Measurements from ENCODE around the gene LCORL. TPM values are rescaled to one million over a fixed set of nuclear protein-coding genes. Genes with fewer than 3 reads are reported as not detected.
"Not testable (repeated sequence)": the region's sequence is repeated elsewhere in the genome, so short reads cannot be mapped to it uniquely, and the experiment has no call there.

Gene LCORL
- total RNA-seq, 2 experiments from 2014 or later: 6.7 to 8.0 TPM

GRCh38 chr4:17876943-17877342 lies 144.6 kb downstream of the LCORL start:
- ChIA-PET CTCF (no interaction called here), POLR2A (no interaction called here)
- intact Hi-C loops (cut with DNase I, micrococcal nuclease): no loop called here
- no peaks in the 10 kb centered on the region for H3K27me3 Mint-ChIP-seq
- no peak overlapping the region for H3K27ac Mint-ChIP-seq
- H3K4me3 Mint-ChIP-seq: no peak overlapping the region
- H3K9me3 Mint-ChIP-seq (ENCODE audit: low read depth): peaks cover 12% of the 10 kb centered on the region
- no peaks in the 10 kb centered on the region for H3K4me1 Mint-ChIP-seq
- DNase-seq: no peak
- peaks cover 6% of the 10 kb centered on the region for H3K36me3 Mint-ChIP-seq (ENCODE audit: low read depth)
- ATAC-seq: no peak

GRCh38 chr4:17875402-17876070 lies 146.0 kb downstream of the LCORL start:
- ChIA-PET CTCF (no interaction called here), POLR2A (no interaction called here)
- no peaks in the 10 kb centered on the region for H3K27me3 Mint-ChIP-seq
- ATAC-seq (no peak), DNase-seq (no peak)
- peaks cover 12% of the 10 kb centered on the region for H3K9me3 Mint-ChIP-seq (ENCODE audit: low read depth)
- H3K36me3 Mint-ChIP-seq (ENCODE audit: low read depth): peaks cover 6% of the 10 kb centered on the region
- no peak overlapping the region for H3K4me3 Mint-ChIP-seq
- no peaks in the 10 kb centered on the region for H3K4me1 Mint-ChIP-seq
- no peak overlapping the region for H3K27ac Mint-ChIP-seq
- intact Hi-C loops (cut with DNase I, micrococcal nuclease): no loop called here

GRCh38 chr4:17869327-17869726 lies 152.2 kb downstream of the LCORL start:
- Mint-ChIP-seq H3K27me3 (no peaks in the 10 kb centered on the region), H3K27ac (no peak overlapping the region), H3K9me3 (ENCODE audit: low read depth) (no peaks in the 10 kb centered on the region), H3K4me1 (no peaks in the 10 kb centered on the region), H3K4me3 (no peak overlapping the region), H3K36me3 (ENCODE audit: low read depth) (no peaks in the 10 kb centered on the region)
- ChIA-PET POLR2A (no interaction called here), CTCF (no interaction called here)
- ATAC-seq: no peak
- no peak for DNase-seq
- intact Hi-C loops (cut with DNase I, micrococcal nuclease): no loop called here

GRCh38 chr4:17867276-17867675 lies 154.3 kb downstream of the LCORL start:
- H3K27me3 Mint-ChIP-seq: no peaks in the 10 kb centered on the region
- no peak overlapping the region for H3K4me3 Mint-ChIP-seq
- ATAC-seq (no peak), DNase-seq (no peak)
- peaks cover 14% of the 10 kb centered on the region for H3K36me3 Mint-ChIP-seq (ENCODE audit: low read depth)
- H3K27ac Mint-ChIP-seq: no peak overlapping the region
- ChIA-PET POLR2A (no interaction called here), CTCF (no interaction called here)
- peaks cover 12% of the 10 kb centered on the region for H3K9me3 Mint-ChIP-seq (ENCODE audit: low read depth)
- intact Hi-C loops (cut with DNase I, micrococcal nuclease): no loop called here
- H3K4me1 Mint-ChIP-seq: no peaks in the 10 kb centered on the region

GRCh38 chr4:17866810-17867209 lies 154.7 kb downstream of the LCORL start:
- no peak for DNase-seq
- intact Hi-C loops (cut with DNase I, micrococcal nuclease): no loop called here
- Mint-ChIP-seq H3K36me3 (ENCODE audit: low read depth) (peaks cover 17% of the 10 kb centered on the region), H3K27me3 (no peaks in the 10 kb centered on the region), H3K9me3 (ENCODE audit: low read depth) (peaks cover 16% of the 10 kb centered on the region), H3K4me1 (no peaks in the 10 kb centered on the region), H3K4me3 (no peak overlapping the region), H3K27ac (no peak overlapping the region)
- POLR2A ChIA-PET: interaction anchor here (0.6 kb wide), 1 partner anchor 569 kb away, joined by 5 read pairs; no protein-coding TSS in a partner anchor
- no peak for ATAC-seq
- CTCF ChIA-PET: interaction anchor here (0.8 kb wide), 1 partner anchor 504 kb away, joined by 3 read pairs; no protein-coding TSS in a partner anchor

- Mint-ChIP-seq H3K9me3 (ENCODE audit: low read depth) (peaks cover 20% of the 10 kb centered on the region), H3K27me3 (no peaks in the 10 kb centered on the region), H3K27ac (no peak overlapping the region), H3K36me3 (ENCODE audit: low read depth) (peaks cover 21% of the 10 kb centered on the region), H3K4me1 (no peaks in the 10 kb centered on the region), H3K4me3 (no peak overlapping the region)
- DNase-seq: no peak
- intact Hi-C loops (cut with DNase I, micrococcal nuclease): no loop called here
- no peak for ATAC-seq
- CTCF ChIA-PET: no interaction called here
- POLR2A ChIA-PET: interaction anchor here (0.6 kb wide), 1 partner anchor 570 kb away, joined by 5 read pairs; no protein-coding TSS in a partner anchor
Measured at GRCh38 chr4:17865866-17866363, 155.6 kb downstream of the LCORL start.

- DNase-seq; H3K4me1 Mint-ChIP-seq; POLR2A ChIA-PET; CTCF ChIA-PET; ATAC-seq; intact Hi-C loops (cut with DNase I, micrococcal nuclease); H3K27me3 Mint-ChIP-seq; H3K27ac Mint-ChIP-seq; H3K4me3 Mint-ChIP-seq: not testable (repeated sequence)
- H3K36me3 Mint-ChIP-seq (ENCODE audit: low read depth): peaks cover 22% of the 10 kb centered on the region
- H3K9me3 Mint-ChIP-seq (ENCODE audit: low read depth): peaks cover 23% of the 10 kb centered on the region
Measured at GRCh38 chr4:17861906-17862305, 159.6 kb downstream of the LCORL start.

- peaks cover 26% of the 10 kb centered on the region for H3K36me3 Mint-ChIP-seq (ENCODE audit: low read depth)
- DNase-seq (no peak), ATAC-seq (no peak)
- POLR2A ChIA-PET: no interaction called here
- no peak overlapping the region for H3K27ac Mint-ChIP-seq
- CTCF ChIA-PET: no interaction called here
- no peak overlapping the region for H3K4me3 Mint-ChIP-seq
- no peaks in the 10 kb centered on the region for H3K27me3 Mint-ChIP-seq
- no peaks in the 10 kb centered on the region for H3K4me1 Mint-ChIP-seq
- intact Hi-C loops (cut with DNase I, micrococcal nuclease): no loop called here
- H3K9me3 Mint-ChIP-seq (ENCODE audit: low read depth): peaks cover 23% of the 10 kb centered on the region
Measured at GRCh38 chr4:17859793-17860406, 161.7 kb downstream of the LCORL start.

GRCh38 chr4:17854036-17854435 lies 167.5 kb downstream of the LCORL start:
- POLR2A ChIA-PET: no interaction called here

GRCh38 chr4:17851959-17852358 lies 169.6 kb downstream of the LCORL start:
- peaks cover 7% of the 10 kb centered on the region for H3K36me3 Mint-ChIP-seq (ENCODE audit: low read depth)
- CTCF ChIA-PET: interaction anchor here (0.6 to 1.0 kb wide), 3 partner anchors 20 to 250 kb away, joined by 3 to 4 read pairs (median 3); no protein-coding TSS in a partner anchor
- no peak overlapping the region for H3K4me3 Mint-ChIP-seq
- POLR2A ChIA-PET: no interaction called here
- no peaks in the 10 kb centered on the region for H3K27me3 Mint-ChIP-seq
- ATAC-seq (no peak), DNase-seq (no peak)
- intact Hi-C loops (cut with DNase I, micrococcal nuclease): no loop called here
- H3K4me1 Mint-ChIP-seq: no peaks in the 10 kb centered on the region
- H3K9me3 Mint-ChIP-seq (ENCODE audit: low read depth): no peaks in the 10 kb centered on the region
- H3K27ac Mint-ChIP-seq: no peak overlapping the region

More at GRCh38 chr4:17854036-17854435, 167.5 kb downstream of the LCORL start:
- no peak overlapping the region for H3K4me3 Mint-ChIP-seq
- DNase-seq (no peak), ATAC-seq (no peak)
- H3K36me3 Mint-ChIP-seq (ENCODE audit: low read depth): peaks cover 5% of the 10 kb centered on the region
- no peaks in the 10 kb centered on the region for H3K27me3 Mint-ChIP-seq
- intact Hi-C loops (cut with DNase I, micrococcal nuclease): no loop called here
- H3K9me3 Mint-ChIP-seq (ENCODE audit: low read depth): peaks cover 3% of the 10 kb centered on the region
- CTCF ChIA-PET: interaction anchor here (1.1 kb wide), 1 partner anchor 11 kb away, joined by 5 read pairs; no protein-coding TSS in a partner anchor
- H3K4me1 Mint-ChIP-seq: no peaks in the 10 kb centered on the region
- H3K27ac Mint-ChIP-seq: no peak overlapping the region

GRCh38 chr4:17850295-17850694 lies 171.3 kb downstream of the LCORL start:
- DNase-seq; POLR2A ChIA-PET; H3K27ac Mint-ChIP-seq; H3K4me3 Mint-ChIP-seq; H3K4me1 Mint-ChIP-seq; ATAC-seq; intact Hi-C loops (cut with DNase I, micrococcal nuclease); H3K27me3 Mint-ChIP-seq; CTCF ChIA-PET; H3K9me3 Mint-ChIP-seq (ENCODE audit: low read depth): not testable (repeated sequence)
- H3K36me3 Mint-ChIP-seq (ENCODE audit: low read depth): peaks cover 16% of the 10 kb centered on the region

GRCh38 chr4:17846266-17846665 lies 175.3 kb downstream of the LCORL start:
- no peak for DNase-seq
- ChIA-PET POLR2A (no interaction called here), CTCF (no interaction called here)
- no peaks in the 10 kb centered on the region for H3K4me1 Mint-ChIP-seq
- no peak overlapping the region for H3K27ac Mint-ChIP-seq
- no peak for ATAC-seq
- no peak overlapping the region for H3K4me3 Mint-ChIP-seq
- no peaks in the 10 kb centered on the region for H3K9me3 Mint-ChIP-seq (ENCODE audit: low read depth)
- H3K36me3 Mint-ChIP-seq (ENCODE audit: low read depth): peaks cover 42% of the 10 kb centered on the region
- H3K27me3 Mint-ChIP-seq: no peaks in the 10 kb centered on the region
- intact Hi-C loops (cut with DNase I, micrococcal nuclease): no loop called here

All from activated CD4-positive, alpha-beta T cell treated with anti-CD3 and anti-CD28 coated beads for 36 hours (primary cell).